HUES6 (cell line): ENCODE results near the gene RBM33.

Experiments used
- H3K27ac ChIP-seq: 2 replicates; pipeline ENCODE4 v1.7.0; 2013; ENCODE audit warnings: low read depth, mild to moderate bottlenecking, low read length, inconsistent platforms
- H3K27me3 ChIP-seq: 2 replicates; pipeline ENCODE4 v1.6.1; 2013; ENCODE audit warnings: low read length; ENCODE audit not compliant: control insufficient read depth, insufficient read depth
- H3K36me3 ChIP-seq: 2 replicates; pipeline ENCODE4 v1.6.1; 2013; ENCODE audit warnings: low read length; ENCODE audit not compliant: control insufficient read depth, insufficient read depth
- H3K4me1 ChIP-seq: 2 replicates; pipeline ENCODE4 v1.6.1; 2013; ENCODE audit warnings: low read length; ENCODE audit not compliant: control insufficient read depth, insufficient read depth
- H3K4me3 ChIP-seq: 2 replicates; pipeline ENCODE4 v1.5.1; 2013; ENCODE audit warnings: low read depth, low read length
- H3K9ac ChIP-seq: one replicate; pipeline ENCODE4 v1.6.1; 2013; ENCODE audit warnings: mild to moderate bottlenecking, low read length
- H3K9me3 ChIP-seq: 2 replicates; pipeline ENCODE4 v1.6.1; 2013; ENCODE audit warnings: low read depth, low read length; ENCODE audit not compliant: control insufficient read depth, insufficient read depth

The RBM33 gene, protein sequence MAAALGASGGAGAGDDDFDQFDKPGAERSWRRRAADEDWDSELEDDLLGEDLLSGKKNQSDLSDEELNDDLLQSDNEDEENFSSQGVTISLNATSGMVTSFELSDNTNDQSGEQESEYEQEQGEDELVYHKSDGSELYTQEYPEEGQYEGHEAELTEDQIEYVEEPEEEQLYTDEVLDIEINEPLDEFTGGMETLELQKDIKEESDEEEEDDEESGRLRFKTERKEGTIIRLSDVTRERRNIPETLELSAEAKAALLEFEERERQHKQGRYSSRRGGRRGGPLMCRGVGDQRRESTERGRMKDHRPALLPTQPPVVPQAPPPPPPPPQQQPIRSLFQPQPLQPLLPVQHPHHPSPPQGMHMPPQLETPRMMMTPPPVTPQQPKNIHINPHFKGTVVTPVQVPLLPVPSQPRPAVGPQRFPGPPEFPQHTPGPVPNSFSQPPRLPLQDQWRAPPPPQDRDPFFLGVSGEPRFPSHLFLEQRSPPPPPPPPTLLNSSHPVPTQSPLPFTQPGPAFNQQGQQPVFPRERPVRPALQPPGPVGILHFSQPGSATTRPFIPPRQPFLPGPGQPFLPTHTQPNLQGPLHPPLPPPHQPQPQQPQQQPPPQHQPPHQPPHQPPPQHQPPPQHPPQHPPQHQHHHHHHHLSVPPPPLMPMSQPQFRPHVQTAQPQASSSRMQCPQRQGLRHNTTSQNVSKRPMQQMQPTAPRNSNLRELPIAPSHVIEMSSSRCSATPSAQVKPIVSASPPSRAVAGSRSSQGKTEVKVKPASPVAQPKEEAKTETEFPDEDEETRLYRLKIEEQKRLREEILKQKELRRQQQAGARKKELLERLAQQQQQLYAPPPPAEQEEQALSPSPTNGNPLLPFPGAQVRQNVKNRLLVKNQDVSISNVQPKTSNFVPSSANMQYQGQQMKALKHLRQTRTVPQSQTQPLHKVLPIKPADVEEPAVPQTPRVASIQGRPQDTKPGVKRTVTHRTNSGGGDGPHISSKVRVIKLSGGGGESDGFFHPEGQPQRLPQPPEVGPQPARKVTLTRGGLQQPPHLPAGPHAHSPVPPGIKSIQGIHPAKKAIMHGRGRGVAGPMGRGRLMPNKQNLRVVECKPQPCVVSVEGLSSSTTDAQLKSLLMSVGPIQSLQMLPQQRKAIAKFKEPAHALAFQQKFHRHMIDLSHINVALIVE

DNA sequence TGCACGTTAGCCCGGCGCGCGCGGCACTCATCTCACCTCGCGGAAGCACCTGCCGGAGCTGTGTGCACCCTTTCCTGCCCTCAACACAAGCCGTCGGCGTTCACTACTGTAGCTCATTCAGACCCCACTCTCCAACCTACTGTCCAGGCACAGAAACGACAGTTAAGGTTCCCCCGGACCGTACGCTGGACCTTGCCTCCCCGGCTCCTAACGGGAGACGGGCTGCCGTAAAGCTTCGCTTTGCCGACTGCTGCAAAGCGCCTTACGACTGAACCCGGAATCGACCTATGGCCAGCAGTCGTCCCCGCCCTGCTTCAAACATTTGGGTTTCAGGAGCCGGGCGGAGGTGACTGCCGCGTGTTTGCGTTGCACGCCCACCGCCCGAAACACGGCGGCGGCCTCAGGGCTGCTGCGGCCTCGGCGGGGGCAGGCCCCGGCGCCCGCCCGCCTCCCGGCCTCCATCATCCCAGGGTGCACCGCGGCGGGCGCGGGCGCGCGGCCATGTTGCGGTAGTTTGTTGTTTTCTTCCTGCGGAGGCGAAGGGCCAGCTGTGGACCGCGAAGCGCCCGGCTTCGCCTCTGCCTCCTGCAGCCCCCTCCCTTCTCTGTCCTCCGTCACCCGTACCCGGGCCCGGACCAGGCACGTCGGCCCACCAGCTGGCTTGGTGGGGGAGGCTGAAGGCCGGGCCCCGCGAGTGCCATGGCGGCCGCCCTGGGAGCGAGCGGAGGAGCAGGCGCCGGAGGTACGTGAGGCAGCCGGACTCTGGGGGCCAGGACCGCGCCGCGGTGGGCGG lies at the start of gene RBM33:
RBM33 (plus strand) TSS at position 484 of the 793 bp plus-strand sequence; CDS start at position 700, 216 bp downstream.
- peaks cover 40% of the 10 kb centered on the region for H3K36me3 ChIP-seq
- H3K4me1 ChIP-seq, result no peaks in the 10 kb centered on the region
- H3K27me3 ChIP-seq, result no peaks in the 10 kb centered on the region
- H3K4me3 ChIP-seq, result peak within 1 kb of the TSS; percentile 70
- H3K9ac ChIP-seq, result peak within 1 kb of the TSS; percentile 93
- H3K27ac ChIP-seq, result peak within 1 kb of the TSS; percentile 94
- peaks cover 45% of the 10 kb centered on the region for H3K9me3 ChIP-seq

DNA sequence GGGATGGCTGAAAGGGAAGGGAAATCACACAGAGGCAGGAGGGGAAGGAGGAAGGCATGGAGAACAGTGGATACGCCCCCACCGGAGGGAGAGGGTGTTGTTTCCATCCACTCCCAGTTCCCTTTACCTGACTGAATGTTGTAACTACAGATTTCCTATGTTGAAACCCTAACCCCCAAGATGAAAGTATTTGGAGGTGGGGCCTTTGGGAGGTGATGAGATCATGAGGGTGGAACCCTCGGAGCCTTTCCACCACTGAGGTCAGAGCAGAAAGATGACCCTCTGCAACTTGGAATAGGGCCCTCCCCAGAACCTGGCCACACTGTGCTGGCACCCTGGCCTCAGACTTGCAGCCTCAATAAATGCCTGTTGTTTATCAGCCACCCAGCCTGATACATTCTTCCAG lies 49.5 kb upstream of the RBM33 start:
- no peak overlapping the region for H3K4me3 ChIP-seq
- peaks cover 21% of the 10 kb centered on the region for H3K4me1 ChIP-seq
- no peaks in the 10 kb centered on the region for H3K9me3 ChIP-seq
- no peak overlapping the region for H3K9ac ChIP-seq
- H3K27ac ChIP-seq, result no peak overlapping the region
- H3K27me3 ChIP-seq, result no peaks in the 10 kb centered on the region
- H3K36me3 ChIP-seq, result no peaks in the 10 kb centered on the region

DNA sequence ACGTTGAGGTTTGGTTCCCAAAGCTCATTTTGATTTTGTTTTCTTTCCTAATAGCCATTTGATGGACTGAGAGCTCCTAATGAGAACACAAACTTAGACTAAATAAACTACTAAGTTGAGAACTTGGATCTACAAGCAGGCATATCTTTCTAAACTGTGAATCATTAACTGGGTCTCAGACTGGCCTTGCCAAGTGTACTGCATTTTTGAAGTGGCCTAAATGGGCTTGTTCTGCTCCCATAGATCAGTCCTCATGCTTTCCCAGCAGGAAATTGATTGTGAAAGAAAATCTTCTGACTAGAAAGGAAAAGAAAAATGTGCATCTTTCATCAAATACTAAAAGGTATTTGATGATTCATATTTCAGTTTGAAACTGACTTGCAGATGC lies 46.7 kb upstream of the RBM33 start:
- no peaks in the 10 kb centered on the region for H3K27me3 ChIP-seq

DNA sequence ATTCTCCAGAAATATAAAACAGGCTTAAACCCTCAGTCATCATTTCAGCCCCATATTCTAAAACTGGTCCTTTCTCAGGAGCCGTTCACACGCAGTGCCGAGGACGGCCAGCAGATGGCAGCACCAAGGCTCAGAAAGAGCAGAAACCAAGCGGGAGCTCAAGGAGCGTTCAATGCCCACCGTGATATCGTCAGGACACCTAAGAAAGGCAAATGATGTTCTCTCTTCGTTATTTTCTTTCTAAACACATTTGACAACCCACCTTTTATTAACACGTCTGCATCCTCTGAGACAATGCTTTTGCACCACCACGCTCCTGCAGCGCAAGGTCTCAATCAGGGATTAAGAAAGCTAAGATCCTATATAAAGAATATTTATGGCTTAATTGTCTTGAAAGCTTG lies 45.7 kb upstream of the RBM33 start:
- H3K4me3 ChIP-seq, result no peak overlapping the region

More for the DNA sequence above, 46.7 kb upstream of the RBM33 start:
- H3K4me1 ChIP-seq, result peaks cover 11% of the 10 kb centered on the region
- no peak overlapping the region for H3K27ac ChIP-seq
- H3K36me3 ChIP-seq, result no peaks in the 10 kb centered on the region
- no peaks in the 10 kb centered on the region for H3K9me3 ChIP-seq
- no peak overlapping the region for H3K4me3 ChIP-seq
- no peak overlapping the region for H3K9ac ChIP-seq

DNA sequence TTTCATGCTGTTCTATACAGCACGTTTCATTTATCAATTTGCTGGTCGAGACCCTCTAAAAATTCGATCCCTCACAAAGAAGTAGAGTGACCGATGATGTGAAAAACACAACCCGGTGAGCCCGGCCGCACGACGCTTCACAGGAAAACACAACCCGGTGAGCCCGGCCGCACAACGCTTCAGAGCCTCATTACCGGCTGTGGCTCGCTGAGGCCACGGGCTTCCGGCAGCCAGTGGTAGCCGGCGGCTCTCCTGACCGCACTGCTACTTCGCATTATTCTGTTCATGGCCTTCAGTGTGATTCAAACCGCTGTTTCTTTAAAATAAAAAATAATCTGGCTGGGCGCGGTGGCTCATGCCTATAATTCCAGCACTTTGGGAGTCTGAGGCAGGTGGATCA lies 42.3 kb upstream of the RBM33 start:
- no peak overlapping the region for H3K4me3 ChIP-seq
- no peak overlapping the region for H3K9ac ChIP-seq
- H3K27me3 ChIP-seq, result no peaks in the 10 kb centered on the region
- H3K36me3 ChIP-seq, result no peaks in the 10 kb centered on the region
- no peak overlapping the region for H3K27ac ChIP-seq
- peaks cover 9% of the 10 kb centered on the region for H3K4me1 ChIP-seq
- H3K9me3 ChIP-seq, result no peaks in the 10 kb centered on the region

More for the DNA sequence above, 45.7 kb upstream of the RBM33 start:
- H3K27me3 ChIP-seq, result no peaks in the 10 kb centered on the region
- H3K4me1 ChIP-seq, result peaks cover 19% of the 10 kb centered on the region
- no peaks in the 10 kb centered on the region for H3K9me3 ChIP-seq
- no peak overlapping the region for H3K9ac ChIP-seq
- no peak overlapping the region for H3K27ac ChIP-seq
- no peaks in the 10 kb centered on the region for H3K36me3 ChIP-seq

DNA sequence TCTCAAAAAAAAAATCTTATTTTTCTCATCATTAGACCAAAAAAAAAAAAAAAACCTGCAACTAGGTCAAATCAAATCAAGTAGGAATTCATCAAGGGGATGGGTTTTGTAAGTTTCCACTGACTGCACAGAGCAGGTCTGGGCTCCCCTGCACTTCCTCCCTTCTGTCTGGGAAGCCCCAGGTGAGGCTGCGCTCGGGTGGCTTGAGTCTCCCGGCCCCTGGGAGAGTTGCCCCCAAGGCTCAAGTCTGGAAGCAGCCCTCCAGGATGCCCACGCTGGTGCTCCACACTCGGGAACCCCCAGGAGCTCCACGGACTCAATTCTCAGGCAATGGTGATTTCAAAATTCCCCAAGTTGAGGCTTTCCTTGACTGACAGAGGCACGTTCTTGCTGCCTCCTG lies 41.7 kb upstream of the RBM33 start:
- no peaks in the 10 kb centered on the region for H3K27me3 ChIP-seq
- H3K4me1 ChIP-seq, result peaks cover 9% of the 10 kb centered on the region
- H3K4me3 ChIP-seq, result no peak overlapping the region
- H3K27ac ChIP-seq, result no peak overlapping the region
- H3K36me3 ChIP-seq, result no peaks in the 10 kb centered on the region
- H3K9ac ChIP-seq, result no peak overlapping the region
- H3K9me3 ChIP-seq, result no peaks in the 10 kb centered on the region

DNA sequence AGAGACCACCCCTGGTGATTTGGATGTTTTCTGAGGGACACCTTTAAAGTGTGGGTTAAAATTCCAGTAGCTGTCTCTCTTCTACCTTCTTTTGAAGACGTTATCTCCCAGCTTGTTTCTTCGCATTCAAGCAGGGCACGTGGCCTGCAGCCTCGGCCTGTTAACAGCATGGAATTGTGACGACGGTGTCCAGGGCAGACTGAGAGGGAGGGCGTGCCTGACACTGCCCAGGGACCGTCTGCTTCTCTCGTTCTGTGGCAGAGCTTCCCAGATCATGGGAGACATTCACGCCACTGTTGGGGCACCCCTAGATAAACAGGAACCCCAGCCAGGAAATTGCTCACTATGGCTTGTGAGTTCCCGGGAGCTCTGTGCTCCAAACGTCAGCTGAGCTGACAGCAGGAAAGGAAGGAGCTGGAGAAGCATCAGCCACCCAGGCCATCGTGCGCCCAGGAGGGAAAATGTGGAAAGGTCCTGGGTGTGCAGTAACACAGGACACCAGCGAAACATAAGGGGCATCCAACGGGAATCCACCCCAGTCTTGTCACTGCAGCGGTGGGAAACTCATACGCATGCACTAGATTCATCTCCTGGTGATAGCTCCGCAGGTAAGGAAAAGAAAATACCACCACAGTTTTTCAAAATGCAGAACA lies 41.1 kb upstream of the RBM33 start:
- Histone ChIP-seq H3K9ac (no peak overlapping the region), H3K4me1 (peaks cover 9% of the 10 kb centered on the region), H3K4me3 (no peak overlapping the region), H3K36me3 (no peaks in the 10 kb centered on the region), H3K27ac (no peak overlapping the region), H3K27me3 (no peaks in the 10 kb centered on the region), H3K9me3 (no peaks in the 10 kb centered on the region)

DNA sequence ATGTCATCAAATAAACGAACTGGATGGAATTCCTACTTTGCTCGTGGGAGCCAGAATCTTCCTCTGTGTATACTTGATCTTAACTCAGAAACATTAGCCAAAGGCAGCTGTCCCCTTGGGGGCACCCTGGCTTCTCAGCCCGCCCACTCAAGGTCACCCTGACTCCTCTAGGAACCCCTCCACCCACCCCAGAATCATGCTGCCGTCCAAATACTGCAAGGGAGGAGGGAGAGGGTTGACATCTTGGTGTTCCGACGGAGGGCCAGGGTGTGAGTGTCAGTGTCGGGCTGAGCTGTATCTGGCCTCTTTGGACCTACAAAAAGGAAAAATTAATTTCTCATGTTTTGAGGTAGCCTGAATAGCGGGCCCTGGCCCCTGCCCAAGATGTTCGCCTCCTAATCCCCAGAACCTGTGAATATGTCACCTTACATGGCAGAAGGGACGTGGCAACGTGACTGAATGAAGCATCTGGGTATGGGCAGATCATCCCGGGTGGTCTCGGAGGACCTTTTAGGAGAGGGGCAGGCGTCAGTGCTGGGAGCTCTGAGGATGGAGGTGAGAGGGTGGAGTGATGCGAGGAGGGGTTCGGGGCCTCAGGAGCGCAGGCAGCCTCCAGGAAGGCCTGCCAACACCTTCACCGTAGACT lies 40.5 kb upstream of the RBM33 start:
- Histone ChIP-seq H3K4me1 (peaks cover 9% of the 10 kb centered on the region), H3K4me3 (no peak overlapping the region), H3K9ac (no peak overlapping the region), H3K36me3 (no peaks in the 10 kb centered on the region), H3K9me3 (no peaks in the 10 kb centered on the region), H3K27ac (no peak overlapping the region), H3K27me3 (no peaks in the 10 kb centered on the region)

DNA sequence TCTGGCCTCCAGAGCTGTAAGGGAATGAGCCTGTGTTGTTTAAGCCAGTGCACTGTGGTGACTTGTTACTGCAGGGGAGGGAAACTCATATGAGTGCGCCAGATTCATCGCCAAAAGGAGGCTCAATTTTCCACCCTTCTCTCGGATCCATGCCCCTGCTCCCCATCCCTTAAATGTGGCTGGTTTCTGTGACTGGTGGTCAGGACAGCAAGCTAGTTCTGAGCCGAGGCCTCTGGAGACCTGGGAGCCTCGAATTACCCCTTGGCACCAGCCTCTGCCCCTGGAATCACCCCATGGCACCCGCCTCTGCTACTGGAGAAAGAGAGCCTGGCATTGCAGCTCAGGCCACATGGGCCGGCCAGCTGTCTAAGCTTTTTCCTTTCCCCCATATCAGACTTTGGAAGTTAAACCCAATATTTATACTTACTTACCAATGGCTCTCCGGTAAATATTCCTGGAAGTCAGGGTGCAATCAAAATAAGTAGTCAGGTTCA lies 39.9 kb upstream of the RBM33 start:
- Histone ChIP-seq H3K4me1 (peaks cover 9% of the 10 kb centered on the region), H3K9me3 (no peaks in the 10 kb centered on the region), H3K27ac (no peak overlapping the region), H3K9ac (no peak overlapping the region), H3K27me3 (no peaks in the 10 kb centered on the region), H3K4me3 (no peak overlapping the region), H3K36me3 (no peaks in the 10 kb centered on the region)
